Brain microvascular endothelial cell (primary cell): ENCODE data around the gene TCHHL1.

ENCODE experiments used
- DNase-seq: peaks from one replicate; pipeline ENCODE4 v3.0.0-alpha.2; 2020
- H3K27ac ChIP-seq: fragments of 250-450 bp; sonication (Bioruptor Pico); 2 replicates; pipeline ENCODE4 v1.5.1; 2020; ENCODE audit warnings: mild to moderate bottlenecking, moderate library complexity
- H3K27me3 ChIP-seq: fragments of 250-450 bp; sonication (Bioruptor Pico); replicated peaks from 2 replicates; pipeline ENCODE4 v1.5.1; 2020; ENCODE audit warnings: mild to moderate bottlenecking
- H3K36me3 ChIP-seq: fragments of 250-450 bp; sonication (Bioruptor Pico); replicated peaks from 2 replicates; pipeline ENCODE4 v1.5.1; 2020; ENCODE audit warnings: mild to moderate bottlenecking
- H3K4me3 ChIP-seq: 2 replicates; pipeline ENCODE4 v1.5.1; 2011; ENCODE audit warnings: low read depth, mild to moderate bottlenecking, control low read depth, low read length, moderate library complexity
- in situ Hi-C: cut with HindIII; loops from 2 replicates; pipeline ENCODE4 v1.10.0; 2017; ENCODE audit warnings: low sequenced_read_pairs, low pct_ligation_motif_present
- TF ChIP-seq, protein P1 (sequence below): IDR thresholded peaks from 2 replicates; pipeline ENCODE4 v1.5.1; 2011; ENCODE audit warnings: low read depth, mild to moderate bottlenecking, moderate library complexity, low read length, control low read depth, inconsistent platforms; ENCODE audit errors: missing control alignments

TCHHL1 gene

DNA sequence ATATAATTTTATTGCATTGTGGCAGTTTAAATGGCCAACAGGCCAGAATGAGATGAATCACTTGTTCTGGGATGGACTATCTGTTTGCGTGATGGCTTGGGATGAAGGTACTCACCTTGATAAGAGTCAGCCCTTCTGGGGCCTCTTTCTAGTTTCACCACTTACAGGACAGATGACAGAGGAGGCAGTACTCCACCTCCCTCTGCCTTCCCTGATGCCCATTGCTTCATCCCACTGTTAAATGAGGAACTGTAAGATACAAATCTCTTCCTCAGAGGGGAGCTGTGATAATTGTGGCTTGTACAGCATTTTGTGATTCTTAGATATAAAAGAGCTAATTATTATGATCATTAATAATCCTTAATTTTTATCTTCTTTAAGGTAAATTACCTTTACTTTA lies 30.1 kb upstream of the TCHHL1 start:
- DNase-seq: no peak
- peaks cover 26% of the 10 kb centered on the region for H3K27me3 ChIP-seq
- in situ Hi-C loops: no loop called here
- TF ChIP-seq, protein P1, sequence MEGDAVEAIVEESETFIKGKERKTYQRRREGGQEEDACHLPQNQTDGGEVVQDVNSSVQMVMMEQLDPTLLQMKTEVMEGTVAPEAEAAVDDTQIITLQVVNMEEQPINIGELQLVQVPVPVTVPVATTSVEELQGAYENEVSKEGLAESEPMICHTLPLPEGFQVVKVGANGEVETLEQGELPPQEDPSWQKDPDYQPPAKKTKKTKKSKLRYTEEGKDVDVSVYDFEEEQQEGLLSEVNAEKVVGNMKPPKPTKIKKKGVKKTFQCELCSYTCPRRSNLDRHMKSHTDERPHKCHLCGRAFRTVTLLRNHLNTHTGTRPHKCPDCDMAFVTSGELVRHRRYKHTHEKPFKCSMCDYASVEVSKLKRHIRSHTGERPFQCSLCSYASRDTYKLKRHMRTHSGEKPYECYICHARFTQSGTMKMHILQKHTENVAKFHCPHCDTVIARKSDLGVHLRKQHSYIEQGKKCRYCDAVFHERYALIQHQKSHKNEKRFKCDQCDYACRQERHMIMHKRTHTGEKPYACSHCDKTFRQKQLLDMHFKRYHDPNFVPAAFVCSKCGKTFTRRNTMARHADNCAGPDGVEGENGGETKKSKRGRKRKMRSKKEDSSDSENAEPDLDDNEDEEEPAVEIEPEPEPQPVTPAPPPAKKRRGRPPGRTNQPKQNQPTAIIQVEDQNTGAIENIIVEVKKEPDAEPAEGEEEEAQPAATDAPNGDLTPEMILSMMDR: no peak
- no peak overlapping the region for H3K27ac ChIP-seq
- no peaks in the 10 kb centered on the region for H3K36me3 ChIP-seq
- H3K4me3 ChIP-seq: no peak overlapping the region

DNA sequence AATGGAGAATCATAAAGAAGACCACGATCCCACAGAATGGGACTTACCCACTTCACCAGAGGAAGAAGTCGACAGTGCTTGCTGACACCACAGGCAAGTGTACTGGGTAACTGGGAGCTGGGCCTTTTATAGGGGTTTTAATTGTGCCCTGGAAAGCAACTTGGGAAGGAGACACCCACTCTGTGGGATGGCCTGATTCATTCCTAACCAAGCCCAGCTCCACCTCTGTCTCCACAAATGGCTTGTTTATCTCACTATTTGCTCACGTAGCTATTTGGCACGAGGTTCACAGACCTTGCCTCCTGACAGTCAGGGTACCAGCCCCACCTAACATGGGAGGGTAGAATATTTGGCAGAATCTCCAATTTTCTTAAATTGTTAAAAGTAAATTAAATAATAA lies 26.5 kb upstream of the TCHHL1 start, which contains the start of gene TCHH:
Gene TCHH (minus strand): TSS at position 101 of the 400 bp plus-strand sequence. CDS start 1,364 bp downstream, outside the sequence.
- in situ Hi-C loops: no loop called here
- Histone ChIP-seq H3K27me3 (peaks cover 49% of the 10 kb centered on the region), H3K27ac (no peak within 1 kb of the TSS), H3K4me3 (no peak within 1 kb of the TSS), H3K36me3 (no peaks in the 10 kb centered on the region)
- DNase-seq: no peak
- TF ChIP-seq, protein P1: no peak

DNA sequence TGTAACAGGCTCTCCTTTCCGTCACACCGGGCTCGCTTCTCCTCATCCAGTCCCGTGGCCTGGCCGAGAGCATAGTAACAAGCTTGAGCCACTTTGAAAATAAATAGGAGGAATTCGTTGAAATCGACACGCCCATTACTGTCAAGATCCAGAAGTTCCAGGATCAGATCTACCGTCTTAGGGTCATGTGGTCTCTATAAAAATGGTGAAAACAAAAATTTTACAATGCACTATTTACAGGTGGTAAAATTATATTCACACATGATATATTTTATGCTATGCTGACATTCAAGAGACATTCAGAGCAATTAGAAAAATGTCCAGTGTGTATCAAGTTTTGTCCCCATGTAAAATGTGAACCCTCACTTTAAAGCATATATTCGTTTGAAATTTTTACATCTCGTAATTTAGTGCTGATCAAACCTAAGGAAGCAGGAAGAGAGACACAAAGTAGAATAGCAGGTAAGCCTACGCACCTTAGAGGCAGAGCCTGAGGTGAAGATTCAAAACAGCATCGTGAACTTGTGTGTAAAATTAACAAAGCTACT lies 24.1 kb upstream of the TCHHL1 start:
- Histone ChIP-seq H3K36me3 (no peaks in the 10 kb centered on the region), H3K27me3 (peaks cover 60% of the 10 kb centered on the region), H3K4me3 (no peak overlapping the region), H3K27ac (no peak overlapping the region)
- TF ChIP-seq, protein P1: no peak
- in situ Hi-C loops: no loop called here
- DNase-seq: no peak

DNA sequence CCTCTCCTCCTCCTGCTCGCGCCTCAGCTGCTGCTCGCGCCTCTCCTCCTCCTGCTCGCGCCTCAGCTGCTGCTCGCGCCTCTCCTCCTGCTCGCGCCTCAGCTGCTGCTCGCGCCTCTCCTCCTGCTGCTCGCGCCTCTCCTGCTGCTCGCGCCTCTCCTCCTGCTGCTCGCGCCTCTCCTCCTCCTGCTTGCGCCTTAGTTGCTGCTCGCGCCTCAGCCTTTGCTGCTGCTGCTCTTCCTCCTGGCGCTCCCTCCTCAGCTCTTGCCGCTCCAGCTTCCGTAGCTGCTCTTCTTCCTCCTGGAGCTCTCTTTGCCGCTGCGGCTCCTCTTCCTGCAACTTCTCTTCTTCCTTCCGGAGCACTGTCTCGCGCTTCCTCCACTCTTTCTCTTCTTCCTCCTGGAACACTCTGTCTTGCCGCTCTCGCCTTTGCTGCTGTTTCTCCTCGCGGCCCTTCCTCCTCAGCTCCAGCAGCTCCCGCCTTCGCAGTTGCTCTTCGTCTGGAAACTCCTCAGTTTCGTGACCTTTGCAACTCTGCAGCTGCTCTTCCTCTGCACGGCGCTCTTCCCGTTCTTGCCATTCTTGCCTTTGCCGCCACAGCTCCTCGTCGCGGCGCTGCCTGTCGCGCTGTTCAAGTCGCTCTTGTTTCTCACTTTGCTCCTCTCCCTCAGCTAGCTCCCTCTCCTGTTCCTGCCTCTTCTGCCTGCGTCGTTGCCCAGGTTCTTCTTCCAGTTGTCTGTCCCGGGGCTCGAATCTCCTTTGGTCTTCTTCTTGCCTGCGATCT lies 23.4 kb upstream of the TCHHL1 start:
- peaks cover 65% of the 10 kb centered on the region for H3K27me3 ChIP-seq
- in situ Hi-C loops: no loop called here
- TF ChIP-seq, protein P1: no peak
- H3K4me3 ChIP-seq: peak overlapping the region; percentile 42
- H3K36me3 ChIP-seq: no peaks in the 10 kb centered on the region
- no peak for DNase-seq
- H3K27ac ChIP-seq: no peak overlapping the region

DNA sequence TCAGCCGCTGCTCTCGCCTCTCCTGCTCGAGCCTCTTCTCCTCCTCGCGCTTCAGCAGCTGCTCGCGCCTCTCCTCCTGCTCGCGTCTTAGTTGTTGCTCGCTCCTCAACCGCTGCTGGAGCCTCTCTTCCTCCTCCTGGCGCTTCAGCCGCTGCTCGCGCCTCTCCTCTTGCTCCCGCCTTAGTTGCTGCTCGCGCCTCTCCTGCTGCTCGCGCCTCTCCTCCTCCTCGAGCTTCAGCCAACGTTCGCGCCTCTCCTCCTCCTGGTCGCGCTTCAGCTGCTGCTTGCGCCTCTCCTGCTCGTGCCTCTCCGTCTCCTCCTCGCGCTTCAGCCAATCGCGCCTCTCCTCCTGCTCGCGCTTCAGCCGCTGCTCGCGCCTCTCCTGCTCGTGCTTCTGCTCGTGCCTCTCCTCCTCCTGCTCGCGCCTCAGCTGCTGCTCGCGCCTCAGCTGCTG lies 22.7 kb upstream of the TCHHL1 start:
- peaks cover 69% of the 10 kb centered on the region for H3K27me3 ChIP-seq
- TF ChIP-seq, protein P1: no peak
- no peak overlapping the region for H3K27ac ChIP-seq
- peak overlapping the region; percentile 47 for H3K4me3 ChIP-seq
- peak; percentile 9 for DNase-seq
- in situ Hi-C loops: no loop called here
- no peaks in the 10 kb centered on the region for H3K36me3 ChIP-seq
